Esophagus muscularis mucosa (tissue), 3 donors: ENCODE results near the gene ABCD2.

Experiments
- POLR2A ChIP-seq: fragments of 450-650 bp; IDR thresholded peaks from one replicate; pipeline ENCODE4 v1.6.1; 2017; ENCODE audit warnings: antibody characterized with exemption, moderate library complexity, mild to moderate bottlenecking, low read depth
- POLR2AphosphoS5 ChIP-seq, 2 donors: sonication (generic); formaldehyde crosslinking; IDR thresholded peaks; one replicate each; pipeline ENCODE4 v1.6.1; 2017; ENCODE audit warnings: antibody characterized with exemption in 2 of 2
- TF ChIP-seq, protein P1 (sequence below), 3 experiments: fragments of 200-600 bp in 2 of 3; fragments of 450-650 bp in 1 of 3; sonication (generic) in 2 of 3; IDR thresholded peaks; one replicate each; pipeline ENCODE4 v1.5.1; 2017 to 2019; ENCODE audit warnings: antibody characterized with exemption in 3 of 3, mild to moderate bottlenecking in 2 of 3, moderate library complexity in 1 of 3

GRCh38 chr12:39622306-39622705 is 2.7 kb upstream of the ABCD2 start:
- TF ChIP-seq POLR2AphosphoS5 (IDR thresholded peaks at IDR 0.05): no peak
- TF ChIP-seq POLR2A: no peak
- TF ChIP-seq, protein P1, sequence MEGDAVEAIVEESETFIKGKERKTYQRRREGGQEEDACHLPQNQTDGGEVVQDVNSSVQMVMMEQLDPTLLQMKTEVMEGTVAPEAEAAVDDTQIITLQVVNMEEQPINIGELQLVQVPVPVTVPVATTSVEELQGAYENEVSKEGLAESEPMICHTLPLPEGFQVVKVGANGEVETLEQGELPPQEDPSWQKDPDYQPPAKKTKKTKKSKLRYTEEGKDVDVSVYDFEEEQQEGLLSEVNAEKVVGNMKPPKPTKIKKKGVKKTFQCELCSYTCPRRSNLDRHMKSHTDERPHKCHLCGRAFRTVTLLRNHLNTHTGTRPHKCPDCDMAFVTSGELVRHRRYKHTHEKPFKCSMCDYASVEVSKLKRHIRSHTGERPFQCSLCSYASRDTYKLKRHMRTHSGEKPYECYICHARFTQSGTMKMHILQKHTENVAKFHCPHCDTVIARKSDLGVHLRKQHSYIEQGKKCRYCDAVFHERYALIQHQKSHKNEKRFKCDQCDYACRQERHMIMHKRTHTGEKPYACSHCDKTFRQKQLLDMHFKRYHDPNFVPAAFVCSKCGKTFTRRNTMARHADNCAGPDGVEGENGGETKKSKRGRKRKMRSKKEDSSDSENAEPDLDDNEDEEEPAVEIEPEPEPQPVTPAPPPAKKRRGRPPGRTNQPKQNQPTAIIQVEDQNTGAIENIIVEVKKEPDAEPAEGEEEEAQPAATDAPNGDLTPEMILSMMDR (IDR thresholded peaks at IDR 0.05): no peak
